H1 (cell line): ENCODE data around the gene HMCN2. TPM values are rescaled to one million over a fixed set of nuclear protein-coding genes. Genes with fewer than 3 reads are reported as not detected.

Experiments
- CTCF ChIA-PET: fragments of 300-600 bp; sonication (Branson Sonifier 250); formaldehyde crosslinking; loops from one replicate; lab custom pipeline; 2021; ENCODE audit not compliant: partially characterized antibody; lab: Charles Lee
- POLR2A ChIA-PET: fragments of 300-600 bp; sonication (Branson Sonifier 250); formaldehyde crosslinking; loops from one replicate; lab custom pipeline; 2021; ENCODE audit warnings: inconsistent platforms; ENCODE audit not compliant: partially characterized antibody; lab: Charles Lee
- DNase-seq, 2 experiments: peaks; one replicate each; pipeline versions ENCODE4 v3.0.0 to v3.0.0-alpha.2; 2010 to 2022; ENCODE audit warnings: low spot score in 2 of 2, low read depth in 1 of 2, mixed read lengths in 1 of 2
- FAIRE-seq: peaks from 2 replicates; lab custom pipeline; 2011; peaks lifted over from hg19 to GRCh38; lab: Jason Lieb, UNC
- H2AFZ ChIP-seq: 2 replicates; pipeline ENCODE4 v1.8.1; 2012; ENCODE audit warnings: low read length, inconsistent platforms
- H2AK5ac ChIP-seq: 2 replicates; pipeline ENCODE4 v1.6.1; 2013; ENCODE audit warnings: low read depth, low read length
- H2BK120ac ChIP-seq: replicated peaks from 2 replicates; pipeline ENCODE3; 2013; ENCODE audit warnings: low read depth, low read length, inconsistent platforms
- H2BK12ac ChIP-seq: 2 replicates; pipeline ENCODE4 v1.6.1; 2013; ENCODE audit warnings: low read depth, low read length
- H2BK15ac ChIP-seq: 2 replicates; pipeline ENCODE4 v1.6.1; 2013; ENCODE audit warnings: low read length
- H2BK20ac ChIP-seq: 2 replicates; pipeline ENCODE4 v1.6.1; 2013; ENCODE audit warnings: low read length
- H2BK5ac ChIP-seq: 2 replicates; pipeline ENCODE4 v1.6.1; 2013; ENCODE audit warnings: low read depth, low read length
- H3K14ac ChIP-seq: 2 replicates; pipeline ENCODE4 v1.6.1; 2013; ENCODE audit warnings: inconsistent platforms; ENCODE audit not compliant: insufficient read length
- H3K18ac ChIP-seq: 2 replicates; pipeline ENCODE4 v1.6.1; 2013; ENCODE audit warnings: low read length; ENCODE audit errors: extremely low read depth
- H3K23ac ChIP-seq: 2 replicates; pipeline ENCODE4 v1.6.1; 2013; ENCODE audit warnings: inconsistent platforms; ENCODE audit not compliant: insufficient read length
- H3K23me2 ChIP-seq: 2 replicates; pipeline ENCODE4 v1.6.1; 2013; ENCODE audit warnings: low read depth, low read length
- H3K27ac ChIP-seq: 2 replicates; pipeline ENCODE4 v1.6.1; 2011; ENCODE audit warnings: low read depth, low read length, inconsistent platforms
- H3K27me3 ChIP-seq, 4 experiments: replicated peaks in 1 of 4; 1 replicate in 1 of 4; 2 replicates in 3 of 4; pipeline versions ENCODE4 v1.6.1 to v1.8.1; 2011 to 2013; ENCODE audit warnings: low read length in 3 of 4, mild to moderate bottlenecking in 3 of 4, inconsistent platforms in 2 of 4, mixed read lengths in 2 of 4, moderate library complexity in 1 of 4; ENCODE audit not compliant: control insufficient read depth in 3 of 4, insufficient read depth in 3 of 4; ENCODE audit errors: extremely low read depth in 1 of 4
- H3K36me3 ChIP-seq, 4 experiments: 2 replicates each; pipeline versions ENCODE4 v1.6.1 to v1.8.1; 2011 to 2013; ENCODE audit warnings: mild to moderate bottlenecking in 4 of 4, low read length in 3 of 4, moderate library complexity in 2 of 4, control low read depth in 1 of 4, inconsistent platforms in 1 of 4; ENCODE audit not compliant: insufficient read depth in 4 of 4, control insufficient read depth in 2 of 4
- H3K4ac ChIP-seq: replicated peaks from 2 replicates; pipeline ENCODE3; 2013; ENCODE audit warnings: low read length, low read depth, mixed read lengths, inconsistent platforms; ENCODE audit not compliant: insufficient read length
- H3K4me1 ChIP-seq, 4 experiments: replicated peaks in 1 of 4; 1 replicate in 1 of 4; 2 replicates in 3 of 4; pipeline versions ENCODE4 v1.6.1 to v1.8.1; 2011 to 2013; ENCODE audit warnings: low read length in 3 of 4, inconsistent platforms in 2 of 4, mixed read lengths in 1 of 4; ENCODE audit not compliant: insufficient read depth in 4 of 4, control insufficient read depth in 3 of 4
- H3K4me2 ChIP-seq, 2 experiments: 2 replicates each; pipeline versions ENCODE4 v1.6.1 to v1.8.1; 2011 to 2013; ENCODE audit warnings: low read depth in 2 of 2, low read length in 2 of 2, control low read depth in 1 of 2, inconsistent platforms in 1 of 2, mild to moderate bottlenecking in 1 of 2; ENCODE audit not compliant: insufficient read depth in 1 of 2
- H3K4me3 ChIP-seq, 4 experiments: fragments of 200-600, 300-600 bp in 1 of 4; sonication (generic), shearing (Covaris generic), sonication (Bioruptor Twin) in 1 of 4; 2 replicates each; pipeline versions ENCODE4 v1.5.1 to v1.8.1; 2011 to 2016; ENCODE audit warnings: low read length in 4 of 4, low read depth in 3 of 4, control low read depth in 2 of 4, inconsistent platforms in 2 of 4, mild to moderate bottlenecking in 2 of 4, mixed read lengths in 1 of 4, moderate library complexity in 1 of 4; ENCODE audit not compliant: insufficient read depth in 2 of 4; ENCODE audit errors: extremely low read depth in 1 of 4
- H3K56ac ChIP-seq: replicated peaks from 2 replicates; pipeline ENCODE3; 2013; ENCODE audit warnings: low read depth, mild to moderate bottlenecking, mixed read lengths, low read length, inconsistent platforms; ENCODE audit not compliant: insufficient read length
- H3K79me1 ChIP-seq: 2 replicates; pipeline ENCODE4 v1.6.1; 2013; ENCODE audit warnings: low read depth, low read length, control low read depth
- H3K79me2 ChIP-seq, 2 experiments: 2 replicates each; pipeline versions ENCODE4 v1.6.1 to v1.8.1; 2012 to 2013; ENCODE audit warnings: low read length in 2 of 2, mild to moderate bottlenecking in 2 of 2, inconsistent platforms in 1 of 2; ENCODE audit not compliant: insufficient read depth in 2 of 2, control insufficient read depth in 1 of 2
- H3K9ac ChIP-seq, 4 experiments: replicated peaks in 1 of 4; 1 replicate in 1 of 4; 2 replicates in 3 of 4; pipeline versions ENCODE4 v1.6.1 to v1.8.1; 2011 to 2013; ENCODE audit warnings: low read depth in 3 of 4, low read length in 3 of 4, control low read depth in 2 of 4, mild to moderate bottlenecking in 2 of 4, moderate library complexity in 2 of 4, inconsistent platforms in 1 of 4; ENCODE audit errors: extremely low read depth in 1 of 4
- H3K9me3 ChIP-seq, 2 experiments: 2 replicates each; pipeline versions ENCODE4 v1.6.1 to v1.8.1; 2012 to 2013; ENCODE audit warnings: mild to moderate bottlenecking in 2 of 2, moderate library complexity in 2 of 2, control low read depth in 1 of 2, inconsistent platforms in 1 of 2, low read depth in 1 of 2, low read length in 1 of 2, mixed read lengths in 1 of 2; ENCODE audit not compliant: insufficient read depth in 2 of 2
- H4K20me1 ChIP-seq, 2 experiments: replicated peaks in 1 of 2; 2 replicates each; pipeline versions ENCODE3 to v1.8.1; 2011 to 2013; ENCODE audit warnings: inconsistent platforms in 2 of 2, low read length in 2 of 2, mild to moderate bottlenecking in 1 of 2; ENCODE audit not compliant: insufficient read depth in 2 of 2, control insufficient read depth in 1 of 2
- H4K5ac ChIP-seq: 2 replicates; pipeline ENCODE4 v1.6.1; 2013; ENCODE audit warnings: low read length, low read depth, mixed read lengths, inconsistent platforms; ENCODE audit not compliant: insufficient read length
- H4K8ac ChIP-seq: 2 replicates; pipeline ENCODE4 v1.8.0; 2013; ENCODE audit warnings: mild to moderate bottlenecking, moderate library complexity, low read length, inconsistent platforms; ENCODE audit not compliant: insufficient read depth; ENCODE audit errors: extremely low read depth
- H4K91ac ChIP-seq: replicated peaks from 2 replicates; pipeline ENCODE3; 2013; ENCODE audit warnings: low read length, mixed read lengths, inconsistent platforms; ENCODE audit not compliant: insufficient read length
- ASH2L ChIP-seq: fragments of 200-600, 300-600 bp; sonication (generic); IDR thresholded peaks from one replicate; pipeline ENCODE4 v1.7.1; 2017; ENCODE audit warnings: low read length
- BACH1 ChIP-seq: IDR thresholded peaks from 2 replicates; pipeline ENCODE4 v1.6.1; 2012; ENCODE audit warnings: low read length, improper control_type of control experiment
- CHD2 ChIP-seq: IDR thresholded peaks from 2 replicates; pipeline ENCODE4 v1.6.1; 2012; ENCODE audit warnings: low read length, improper control_type of control experiment
- EZH2 ChIP-seq: fragments of 200-600 bp; sonication (generic); IDR thresholded peaks from 2 replicates; pipeline ENCODE4 v1.7.1; 2012; ENCODE audit warnings: low read depth, mild to moderate bottlenecking, moderate library complexity, low read length, inconsistent platforms; ENCODE audit not compliant: severe bottlenecking
- KDM1A ChIP-seq: fragments of 200-600, 300-600 bp; sonication (generic); IDR thresholded peaks from 2 replicates; pipeline ENCODE4 v1.7.1; 2016; ENCODE audit warnings: mild to moderate bottlenecking, low read length, borderline replicate concordance
- KDM4A ChIP-seq: IDR thresholded peaks from one replicate; pipeline ENCODE4 v1.7.1; 2012; ENCODE audit warnings: low read depth, mild to moderate bottlenecking, moderate library complexity, low read length, inconsistent platforms; ENCODE audit not compliant: severe bottlenecking
- SUZ12 ChIP-seq: fragments of 200-600 bp; sonication (generic); IDR thresholded peaks from 2 replicates; pipeline ENCODE4 v1.6.1; 2012; ENCODE audit warnings: mild to moderate bottlenecking, inconsistent platforms, low read length, moderate library complexity, mixed read lengths
- TAF7 ChIP-seq: optimal IDR thresholded peaks from 2 replicates; pipeline ENCODE3; 2011; ENCODE audit warnings: low read depth, mild to moderate bottlenecking, inconsistent platforms, low read length, moderate library complexity, borderline replicate concordance
- WGBS, 2 experiments: shearing (Covaris generic) in 1 of 2; methylation state at CpG; one replicate each; pipeline versions ENCODE4 v1.1.6 to v1.1.7; 2013 to 2015; ENCODE audit warnings: low lambda C conversion rate in 2 of 2, mixed read lengths in 2 of 2, inconsistent platforms in 1 of 2, low coverage in 1 of 2, missing lambda C conversion rate in 1 of 2; ENCODE audit not compliant: insufficient replicate concordance in 2 of 2, insufficient coverage in 1 of 2, insufficient read length in 1 of 2; ENCODE audit errors: extremely low coverage in 1 of 2, missing lambda C conversion rate in 1 of 2; 5-methylcytosine and 5-hydroxymethylcytosine counted together
- polyA plus RNA-seq, 7 experiments: library from polyadenylated mRNA; depleted of rRNA in 3 of 7; stranded (reverse) in 5 of 7; unstranded in 2 of 7; fragments of >200 nt in 5 of 7; fragments of 200-250 nt in 2 of 7; gene quantifications; 1 replicate in 5 of 7; 2 replicates in 1 of 7; 4 replicates in 1 of 7; pipeline versions ENCODE4 v1.2.1 to v1.2.3, GENCODE V29; 2011 to 2013; ENCODE audit warnings: missing spikeins in 2 of 7, mixed read lengths in 2 of 7
- total RNA-seq: library from RNA; stranded (reverse); fragmentation: NEBNext Ultra II Directional; extraction: Animal tissue kit (Norgen Biotek cat#: 25700); gene quantifications from 2 replicates; pipeline ENCODE4 v1.2.1, GENCODE V29; 2021
- TF ChIP-seq, protein P1 (sequence below): IDR thresholded peaks from 2 replicates; pipeline ENCODE4 v1.6.1; 2012; ENCODE audit warnings: inconsistent platforms

The HMCN2 gene
- total and polyA plus RNA-seq, 2 of the 8 experiments (the other 6 are each of a cell fraction or from before 2014, with no cell fraction given), result 5.0 to 9.1 TPM

DNA sequence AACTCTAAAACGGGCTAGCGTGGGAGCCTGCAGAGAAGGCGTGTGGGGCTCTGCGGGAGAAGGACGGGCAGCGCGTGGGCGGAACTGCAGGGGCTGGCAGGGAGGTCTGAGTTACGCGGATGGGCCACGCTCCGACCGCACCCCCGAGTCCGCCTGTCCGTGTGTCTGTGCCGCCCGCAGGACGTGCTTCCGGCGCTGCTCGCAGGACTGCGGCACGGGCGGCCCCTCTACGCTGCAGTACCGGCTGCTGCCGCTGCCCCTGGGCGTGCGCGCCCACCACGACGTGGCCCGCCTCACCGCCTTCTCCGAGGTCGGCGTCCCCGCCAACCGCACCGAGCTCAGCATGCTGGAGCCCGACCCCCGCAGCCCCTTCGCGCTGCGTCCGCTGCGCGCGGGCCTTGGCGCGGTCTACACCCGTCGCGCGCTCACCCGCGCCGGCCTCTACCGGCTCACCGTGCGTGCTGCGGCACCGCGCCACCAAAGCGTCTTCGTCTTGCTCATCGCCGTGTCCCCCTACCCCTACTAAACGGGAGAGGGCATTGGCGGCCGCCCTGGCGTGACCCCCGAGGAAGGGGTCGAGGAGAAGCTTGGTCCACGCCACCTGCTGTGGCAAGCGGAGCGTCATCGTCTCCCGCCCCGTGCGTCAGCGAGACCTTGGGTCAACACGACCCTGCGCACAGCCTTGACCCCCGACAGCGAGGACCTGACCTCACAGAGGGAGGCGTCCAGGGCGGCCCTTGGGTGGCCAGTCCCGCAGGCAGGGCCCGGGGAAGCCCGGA lies 167.8 kb downstream of the HMCN2 start:
- Histone ChIP-seq H3K36me3 (no peaks in the 10 kb centered on the region), H4K5ac (peak overlapping the region; percentile 26), H3K9ac (peak overlapping the region in 3 of 4 experiments; percentile 25 to 48 (median 42); a peak in 4 of 7 replicates), H2BK120ac (no peak overlapping the region), H2AFZ (peak overlapping the region; percentile 63; the same call in 1 of the 2 replicates), H4K20me1 (no peaks in the 10 kb centered on the region), H2BK20ac (no peak overlapping the region), H3K27ac (no peak overlapping the region), H3K4me3 (peak overlapping the region; percentile 6 to 62 (median 38)), H2BK5ac (peak overlapping the region; percentile 67; the same call in 1 of the 2 replicates), H3K56ac (no peak overlapping the region), H2BK12ac (peak overlapping the region; percentile 89; the same call in 1 of the 2 replicates), H3K23me2 (peaks cover 8% of the 10 kb centered on the region), H3K27me3 (peaks cover 1 to 27% (median 20%) of the 10 kb centered on the region in 4 experiments; a peak in 6 of 7 replicates), H3K4me2 (peak overlapping the region; percentile 75 to 99), H3K79me2 (no peaks in the 10 kb centered on the region), H4K91ac (peak overlapping the region; percentile 76), H3K9me3 (no peaks in the 10 kb centered on the region), H3K18ac (peak overlapping the region; percentile 85), H4K8ac (peak overlapping the region; percentile 89; the same call in 1 of the 2 replicates), H3K14ac (no peak overlapping the region), H3K4me1 (peaks cover 0 to 20% (median 11%) of the 10 kb centered on the region in 4 experiments; a peak in 6 of 7 replicates), H2BK15ac (peak overlapping the region; percentile 74; the same call in 1 of the 2 replicates), H3K23ac (no peak overlapping the region), H2AK5ac (no peak overlapping the region), H3K4ac (no peak overlapping the region), H3K79me1 (no peaks in the 10 kb centered on the region)
- DNase-seq, result peak in 1 of 2 experiments; percentile 85
- ChIA-PET POLR2A (interaction anchor here (0.8 to 2.3 kb wide), 4 partner anchors 10 to 15 kb away, joined by 3 to 8 read pairs (median 6); partner anchors contain the start of gene ASS1), CTCF (interaction anchor here (0.7 to 2.6 kb wide), 9 partner anchors 9 to 455 kb away, joined by 3 to 12 read pairs (median 4); no protein-coding TSS in a partner anchor)
- WGBS, 2 experiments, result 11% methylated on average over 71 of the region's 92 CpGs; no CpG with 5 or more reads in 1 of the 2 experiments
- FAIRE-seq, result no peak
- no peak for TF ChIP-seq ASH2L
- TF ChIP-seq KDM1A, result peak; percentile 66; the same call in 1 of the 2 replicates
- peak; percentile 60; the same call in 1 of the 2 replicates for TF ChIP-seq BACH1
- TF ChIP-seq SUZ12, result peak; percentile 49; the same call in 1 of the 2 replicates
- TF ChIP-seq TAF7, result peak; percentile 23
- TF ChIP-seq, protein P1, sequence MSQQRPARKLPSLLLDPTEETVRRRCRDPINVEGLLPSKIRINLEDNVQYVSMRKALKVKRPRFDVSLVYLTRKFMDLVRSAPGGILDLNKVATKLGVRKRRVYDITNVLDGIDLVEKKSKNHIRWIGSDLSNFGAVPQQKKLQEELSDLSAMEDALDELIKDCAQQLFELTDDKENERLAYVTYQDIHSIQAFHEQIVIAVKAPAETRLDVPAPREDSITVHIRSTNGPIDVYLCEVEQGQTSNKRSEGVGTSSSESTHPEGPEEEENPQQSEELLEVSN, result peak; percentile 75
- no peak for TF ChIP-seq CHD2
- TF ChIP-seq KDM4A, result peak; percentile 68
- peak; percentile 63 for TF ChIP-seq EZH2
